GM23338 (cell line): ENCODE data around the gene RYR3.

Source experiments
- CREB1 ChIP-seq: fragments of 250-450 bp; sonication (Bioruptor Pico); IDR thresholded peaks from 2 replicates; pipeline ENCODE4 v1.5.0; 2020; ENCODE audit warnings: low read depth, mild to moderate bottlenecking, moderate library complexity
- ETS1 ChIP-seq: IDR thresholded peaks from 2 replicates; pipeline ENCODE4 v1.6.1; 2016; ENCODE audit warnings: antibody characterized with exemption
- EZH2 ChIP-seq: fragments of 200-600 bp; sonication (generic); IDR thresholded peaks from one replicate; pipeline ENCODE4 v1.8.0; 2017; ENCODE audit warnings: antibody characterized with exemption, mild to moderate bottlenecking, low read depth; ENCODE audit not compliant: unreplicated experiment
- EZH2phosphoT487 ChIP-seq: fragments of 200-600 bp; sonication (generic); IDR thresholded peaks from one replicate; pipeline ENCODE4 v1.8.1; 2018; ENCODE audit warnings: antibody characterized with exemption; ENCODE audit not compliant: unreplicated experiment
- JUNB ChIP-seq: IDR thresholded peaks from one replicate; pipeline ENCODE4 v1.6.1; 2016; ENCODE audit warnings: antibody characterized with exemption; ENCODE audit not compliant: unreplicated experiment
- NANOG ChIP-seq: IDR thresholded peaks from 2 replicates; pipeline ENCODE4 v1.6.1; 2016; ENCODE audit warnings: antibody characterized with exemption, borderline replicate concordance
- POLR2AphosphoS5 ChIP-seq: IDR thresholded peaks from 2 replicates; pipeline ENCODE4 v1.6.1; 2016; ENCODE audit warnings: antibody characterized with exemption, low read depth
- STAT1 ChIP-seq: IDR thresholded peaks from one replicate; pipeline ENCODE4 v1.6.1; 2016; ENCODE audit warnings: antibody characterized with exemption; ENCODE audit not compliant: unreplicated experiment
- ZNF114 ChIP-seq: fragments of 250-450 bp; sonication (Bioruptor Pico); IDR thresholded peaks from 2 replicates; pipeline ENCODE4 v1.5.0; 2020; ENCODE audit warnings: mild to moderate bottlenecking, moderate library complexity
- ZNF331 ChIP-seq: fragments of 250-450 bp; sonication (Bioruptor Pico); IDR thresholded peaks from 2 replicates; pipeline ENCODE4 v1.5.0; 2020; ENCODE audit warnings: low read depth, mild to moderate bottlenecking, moderate library complexity
- TF ChIP-seq, protein P1 (sequence below), 2 experiments: fragments of 200-600 bp in 1 of 2; sonication (generic) in 1 of 2; conservative IDR thresholded peaks; 2 replicates each; pipeline versions ENCODE4 v1.5.1 to v1.6.1; 2016 to 2017; ENCODE audit warnings: antibody characterized with exemption in 2 of 2, low read depth in 2 of 2, mild to moderate bottlenecking in 2 of 2, moderate library complexity in 1 of 2
- TF ChIP-seq, protein P2 (sequence below): IDR thresholded peaks from one replicate; pipeline ENCODE4 v1.6.1; 2018; ENCODE audit warnings: antibody characterized with exemption; ENCODE audit not compliant: unreplicated experiment
- TF ChIP-seq, protein P3 (sequence below): fragments of 250-450 bp; sonication (Bioruptor Pico); IDR thresholded peaks from 2 replicates; pipeline ENCODE4 v1.5.0; 2020; ENCODE audit warnings: mild to moderate bottlenecking, moderate library complexity

DNA sequence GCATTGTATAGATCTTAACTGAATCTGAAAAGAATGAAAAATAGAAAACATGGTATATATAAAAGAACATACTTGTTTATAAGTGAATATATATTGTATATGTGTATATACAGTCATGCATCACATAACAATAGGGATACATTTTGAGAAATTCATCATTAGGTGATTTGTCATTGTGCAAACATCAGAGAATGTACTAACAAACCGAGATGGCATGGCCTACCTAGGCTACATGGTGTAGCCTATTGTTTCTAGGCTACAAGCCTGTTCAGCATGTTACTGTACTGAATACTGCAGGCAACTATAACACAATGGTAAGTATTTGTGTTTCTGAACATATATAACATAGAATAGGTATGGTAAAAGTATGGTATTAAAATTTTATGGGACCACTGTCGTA, 592.9 kb downstream of the RYR3 start:
- TF ChIP-seq POLR2AphosphoS5 = no peak
- no peak for TF ChIP-seq EZH2phosphoT487
- TF ChIP-seq, protein P1, sequence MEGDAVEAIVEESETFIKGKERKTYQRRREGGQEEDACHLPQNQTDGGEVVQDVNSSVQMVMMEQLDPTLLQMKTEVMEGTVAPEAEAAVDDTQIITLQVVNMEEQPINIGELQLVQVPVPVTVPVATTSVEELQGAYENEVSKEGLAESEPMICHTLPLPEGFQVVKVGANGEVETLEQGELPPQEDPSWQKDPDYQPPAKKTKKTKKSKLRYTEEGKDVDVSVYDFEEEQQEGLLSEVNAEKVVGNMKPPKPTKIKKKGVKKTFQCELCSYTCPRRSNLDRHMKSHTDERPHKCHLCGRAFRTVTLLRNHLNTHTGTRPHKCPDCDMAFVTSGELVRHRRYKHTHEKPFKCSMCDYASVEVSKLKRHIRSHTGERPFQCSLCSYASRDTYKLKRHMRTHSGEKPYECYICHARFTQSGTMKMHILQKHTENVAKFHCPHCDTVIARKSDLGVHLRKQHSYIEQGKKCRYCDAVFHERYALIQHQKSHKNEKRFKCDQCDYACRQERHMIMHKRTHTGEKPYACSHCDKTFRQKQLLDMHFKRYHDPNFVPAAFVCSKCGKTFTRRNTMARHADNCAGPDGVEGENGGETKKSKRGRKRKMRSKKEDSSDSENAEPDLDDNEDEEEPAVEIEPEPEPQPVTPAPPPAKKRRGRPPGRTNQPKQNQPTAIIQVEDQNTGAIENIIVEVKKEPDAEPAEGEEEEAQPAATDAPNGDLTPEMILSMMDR (conservative IDR thresholded peaks at IDR 0.05; ENCODE audit: low read depth in 2 of 2) = no peak
- TF ChIP-seq CREB1 (CRISPR knock-in tag) = no peak
- no peak for TF ChIP-seq ETS1
- TF ChIP-seq, protein P2, sequence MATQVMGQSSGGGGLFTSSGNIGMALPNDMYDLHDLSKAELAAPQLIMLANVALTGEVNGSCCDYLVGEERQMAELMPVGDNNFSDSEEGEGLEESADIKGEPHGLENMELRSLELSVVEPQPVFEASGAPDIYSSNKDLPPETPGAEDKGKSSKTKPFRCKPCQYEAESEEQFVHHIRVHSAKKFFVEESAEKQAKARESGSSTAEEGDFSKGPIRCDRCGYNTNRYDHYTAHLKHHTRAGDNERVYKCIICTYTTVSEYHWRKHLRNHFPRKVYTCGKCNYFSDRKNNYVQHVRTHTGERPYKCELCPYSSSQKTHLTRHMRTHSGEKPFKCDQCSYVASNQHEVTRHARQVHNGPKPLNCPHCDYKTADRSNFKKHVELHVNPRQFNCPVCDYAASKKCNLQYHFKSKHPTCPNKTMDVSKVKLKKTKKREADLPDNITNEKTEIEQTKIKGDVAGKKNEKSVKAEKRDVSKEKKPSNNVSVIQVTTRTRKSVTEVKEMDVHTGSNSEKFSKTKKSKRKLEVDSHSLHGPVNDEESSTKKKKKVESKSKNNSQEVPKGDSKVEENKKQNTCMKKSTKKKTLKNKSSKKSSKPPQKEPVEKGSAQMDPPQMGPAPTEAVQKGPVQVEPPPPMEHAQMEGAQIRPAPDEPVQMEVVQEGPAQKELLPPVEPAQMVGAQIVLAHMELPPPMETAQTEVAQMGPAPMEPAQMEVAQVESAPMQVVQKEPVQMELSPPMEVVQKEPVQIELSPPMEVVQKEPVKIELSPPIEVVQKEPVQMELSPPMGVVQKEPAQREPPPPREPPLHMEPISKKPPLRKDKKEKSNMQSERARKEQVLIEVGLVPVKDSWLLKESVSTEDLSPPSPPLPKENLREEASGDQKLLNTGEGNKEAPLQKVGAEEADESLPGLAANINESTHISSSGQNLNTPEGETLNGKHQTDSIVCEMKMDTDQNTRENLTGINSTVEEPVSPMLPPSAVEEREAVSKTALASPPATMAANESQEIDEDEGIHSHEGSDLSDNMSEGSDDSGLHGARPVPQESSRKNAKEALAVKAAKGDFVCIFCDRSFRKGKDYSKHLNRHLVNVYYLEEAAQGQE = no peak
- TF ChIP-seq EZH2 = no peak
- no peak for TF ChIP-seq JUNB
- no peak for TF ChIP-seq ZNF114 (CRISPR knock-in tag)
- TF ChIP-seq ZNF331 (CRISPR knock-in tag) = no peak
- no peak for TF ChIP-seq STAT1
- TF ChIP-seq NANOG = no peak
- TF ChIP-seq, protein P3, sequence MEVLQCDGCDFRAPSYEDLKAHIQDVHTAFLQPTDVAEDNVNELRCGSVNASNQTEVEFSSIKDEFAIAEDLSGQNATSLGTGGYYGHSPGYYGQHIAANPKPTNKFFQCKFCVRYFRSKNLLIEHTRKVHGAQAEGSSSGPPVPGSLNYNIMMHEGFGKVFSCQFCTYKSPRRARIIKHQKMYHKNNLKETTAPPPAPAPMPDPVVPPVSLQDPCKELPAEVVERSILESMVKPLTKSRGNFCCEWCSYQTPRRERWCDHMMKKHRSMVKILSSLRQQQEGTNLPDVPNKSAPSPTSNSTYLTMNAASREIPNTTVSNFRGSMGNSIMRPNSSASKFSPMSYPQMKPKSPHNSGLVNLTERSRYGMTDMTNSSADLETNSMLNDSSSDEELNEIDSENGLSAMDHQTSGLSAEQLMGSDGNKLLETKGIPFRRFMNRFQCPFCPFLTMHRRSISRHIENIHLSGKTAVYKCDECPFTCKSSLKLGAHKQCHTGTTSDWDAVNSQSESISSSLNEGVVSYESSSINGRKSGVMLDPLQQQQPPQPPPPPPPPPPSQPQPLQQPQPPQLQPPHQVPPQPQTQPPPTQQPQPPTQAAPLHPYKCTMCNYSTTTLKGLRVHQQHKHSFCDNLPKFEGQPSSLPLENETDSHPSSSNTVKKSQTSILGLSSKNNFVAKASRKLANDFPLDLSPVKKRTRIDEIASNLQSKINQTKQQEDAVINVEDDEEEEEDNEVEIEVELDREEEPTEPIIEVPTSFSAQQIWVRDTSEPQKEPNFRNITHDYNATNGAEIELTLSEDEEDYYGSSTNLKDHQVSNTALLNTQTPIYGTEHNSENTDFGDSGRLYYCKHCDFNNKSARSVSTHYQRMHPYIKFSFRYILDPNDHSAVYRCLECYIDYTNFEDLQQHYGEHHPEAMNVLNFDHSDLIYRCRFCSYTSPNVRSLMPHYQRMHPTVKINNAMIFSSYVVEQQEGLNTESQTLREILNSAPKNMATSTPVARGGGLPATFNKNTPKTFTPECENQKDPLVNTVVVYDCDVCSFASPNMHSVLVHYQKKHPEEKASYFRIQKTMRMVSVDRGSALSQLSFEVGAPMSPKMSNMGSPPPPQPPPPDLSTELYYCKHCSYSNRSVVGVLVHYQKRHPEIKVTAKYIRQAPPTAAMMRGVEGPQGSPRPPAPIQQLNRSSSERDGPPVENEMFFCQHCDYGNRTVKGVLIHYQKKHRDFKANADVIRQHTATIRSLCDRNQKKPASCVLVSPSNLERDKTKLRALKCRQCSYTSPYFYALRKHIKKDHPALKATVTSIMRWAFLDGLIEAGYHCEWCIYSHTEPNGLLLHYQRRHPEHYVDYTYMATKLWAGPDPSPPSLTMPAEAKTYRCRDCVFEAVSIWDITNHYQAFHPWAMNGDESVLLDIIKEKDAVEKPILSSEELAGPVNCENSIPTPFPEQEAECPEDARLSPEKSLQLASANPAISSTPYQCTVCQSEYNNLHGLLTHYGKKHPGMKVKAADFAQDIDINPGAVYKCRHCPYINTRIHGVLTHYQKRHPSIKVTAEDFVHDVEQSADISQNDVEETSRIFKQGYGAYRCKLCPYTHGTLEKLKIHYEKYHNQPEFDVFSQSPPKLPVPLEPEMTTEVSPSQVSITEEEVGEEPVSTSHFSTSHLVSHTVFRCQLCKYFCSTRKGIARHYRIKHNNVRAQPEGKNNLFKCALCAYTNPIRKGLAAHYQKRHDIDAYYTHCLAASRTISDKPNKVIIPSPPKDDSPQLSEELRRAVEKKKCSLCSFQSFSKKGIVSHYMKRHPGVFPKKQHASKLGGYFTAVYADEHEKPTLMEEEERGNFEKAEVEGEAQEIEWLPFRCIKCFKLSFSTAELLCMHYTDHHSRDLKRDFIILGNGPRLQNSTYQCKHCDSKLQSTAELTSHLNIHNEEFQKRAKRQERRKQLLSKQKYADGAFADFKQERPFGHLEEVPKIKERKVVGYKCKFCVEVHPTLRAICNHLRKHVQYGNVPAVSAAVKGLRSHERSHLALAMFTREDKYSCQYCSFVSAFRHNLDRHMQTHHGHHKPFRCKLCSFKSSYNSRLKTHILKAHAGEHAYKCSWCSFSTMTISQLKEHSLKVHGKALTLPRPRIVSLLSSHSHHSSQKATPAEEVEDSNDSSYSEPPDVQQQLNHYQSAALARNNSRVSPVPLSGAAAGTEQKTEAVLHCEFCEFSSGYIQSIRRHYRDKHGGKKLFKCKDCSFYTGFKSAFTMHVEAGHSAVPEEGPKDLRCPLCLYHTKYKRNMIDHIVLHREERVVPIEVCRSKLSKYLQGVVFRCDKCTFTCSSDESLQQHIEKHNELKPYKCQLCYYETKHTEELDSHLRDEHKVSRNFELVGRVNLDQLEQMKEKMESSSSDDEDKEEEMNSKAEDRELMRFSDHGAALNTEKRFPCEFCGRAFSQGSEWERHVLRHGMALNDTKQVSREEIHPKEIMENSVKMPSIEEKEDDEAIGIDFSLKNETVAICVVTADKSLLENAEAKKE = no peak
